T follicular helper cell (primary cell): Measurements from ENCODE around the gene FAM131A.
A peak's percentile ranks its signal among the peaks of the same experiment; 100 is the strongest.

Source experiments
- DNase-seq: peaks from one replicate; pipeline ENCODE4 v3.0.0-alpha.2; 2020; ENCODE audit warnings: low read depth

Gene FAM131A

DNA sequence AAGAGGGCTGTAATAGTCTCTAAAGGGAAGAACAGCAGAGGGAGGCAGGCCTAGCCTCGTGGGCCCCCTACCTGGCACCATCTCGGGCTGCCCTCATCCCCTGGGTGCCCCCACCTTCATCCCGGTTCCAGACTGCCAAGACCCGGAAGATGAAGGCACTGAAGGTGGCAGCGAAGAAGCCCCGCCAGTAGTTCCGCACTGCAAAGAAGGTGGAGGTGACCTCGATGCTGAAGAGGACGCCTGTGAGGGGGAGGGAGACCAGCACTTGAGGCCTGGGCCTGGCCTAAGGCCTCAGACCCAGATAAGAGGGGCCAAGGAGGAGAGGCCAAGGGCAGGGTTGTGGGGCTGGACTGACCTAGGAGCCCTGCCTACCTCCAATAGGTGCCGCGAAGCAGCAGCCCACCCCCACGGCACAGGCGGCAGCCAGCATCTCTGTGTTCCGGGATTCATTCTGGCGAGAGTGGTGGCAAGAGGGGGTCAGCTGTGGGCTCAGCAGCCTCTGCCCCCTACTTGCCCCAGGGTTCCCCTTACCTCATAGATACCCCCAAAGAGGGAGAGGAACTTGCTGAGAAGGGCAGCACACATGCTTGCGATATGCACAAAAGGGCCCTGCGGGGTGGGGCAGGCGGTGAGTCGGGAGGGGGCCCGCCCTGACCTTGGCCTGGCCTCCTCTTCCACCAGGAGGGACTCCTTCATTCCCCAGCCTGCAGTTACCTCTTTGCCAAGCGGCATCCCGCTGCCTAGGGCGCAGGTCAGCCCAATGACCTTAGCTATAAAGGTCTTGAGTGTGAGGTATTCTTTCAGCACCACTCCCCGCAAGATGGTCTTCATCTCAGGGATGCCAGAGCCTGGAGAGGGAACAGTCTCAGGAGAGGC is 20.1 kb downstream of the FAM131A start:
- DNase-seq, result no peak

DNA sequence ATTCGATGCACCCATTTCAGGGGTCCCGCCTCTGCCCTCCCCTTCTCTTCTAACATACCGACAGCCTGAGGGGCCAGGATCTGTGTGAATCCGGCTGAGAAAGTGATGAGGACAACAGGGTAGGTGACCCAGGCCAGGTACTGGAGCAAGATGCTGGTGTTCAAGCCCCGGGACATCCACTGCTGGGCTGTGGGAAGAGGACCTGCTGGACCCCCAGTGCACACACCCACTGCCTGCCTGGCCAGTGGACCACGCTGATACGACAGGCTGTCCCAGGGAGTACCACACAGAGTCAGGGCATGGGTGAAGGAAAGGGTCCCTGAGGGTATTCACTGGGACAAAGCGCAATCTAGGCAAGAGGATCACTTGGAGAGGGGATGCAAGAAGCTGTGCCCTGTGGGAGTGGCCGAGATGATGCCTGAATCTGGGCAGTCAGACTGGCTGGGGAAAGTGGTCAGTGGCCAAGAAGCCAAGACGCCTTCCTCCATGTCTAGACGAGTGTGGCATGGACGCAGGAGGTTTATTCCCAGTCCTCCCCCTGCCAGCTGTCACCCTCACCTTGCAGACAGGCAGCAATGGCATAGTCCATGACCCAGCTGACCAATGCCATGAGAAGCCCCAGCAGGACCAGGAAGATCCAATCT is 20.8 kb downstream of the FAM131A start:
- no peak for DNase-seq

DNA sequence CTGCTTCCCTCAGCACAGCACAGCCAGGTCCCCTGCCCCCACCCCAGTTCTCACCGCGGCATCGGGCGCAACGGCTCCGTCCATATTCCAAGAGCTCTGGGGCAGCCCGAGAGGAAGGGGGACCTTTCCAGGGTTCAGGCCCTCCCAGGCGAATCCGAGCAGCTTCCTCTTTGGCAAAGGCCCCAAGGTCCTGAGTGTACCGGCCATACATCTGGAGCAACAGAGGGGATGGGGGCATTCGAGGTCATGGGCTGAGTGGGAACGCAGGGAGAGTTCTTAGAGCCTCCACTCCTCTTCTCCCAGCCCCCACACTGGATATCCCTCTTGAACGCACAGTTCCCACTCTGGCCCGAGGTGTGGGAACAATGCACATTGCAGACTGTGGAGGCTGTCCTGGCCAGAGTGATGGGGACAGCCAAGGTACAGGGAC is 21.5 kb downstream of the FAM131A start:
- DNase-seq, result no peak

DNA sequence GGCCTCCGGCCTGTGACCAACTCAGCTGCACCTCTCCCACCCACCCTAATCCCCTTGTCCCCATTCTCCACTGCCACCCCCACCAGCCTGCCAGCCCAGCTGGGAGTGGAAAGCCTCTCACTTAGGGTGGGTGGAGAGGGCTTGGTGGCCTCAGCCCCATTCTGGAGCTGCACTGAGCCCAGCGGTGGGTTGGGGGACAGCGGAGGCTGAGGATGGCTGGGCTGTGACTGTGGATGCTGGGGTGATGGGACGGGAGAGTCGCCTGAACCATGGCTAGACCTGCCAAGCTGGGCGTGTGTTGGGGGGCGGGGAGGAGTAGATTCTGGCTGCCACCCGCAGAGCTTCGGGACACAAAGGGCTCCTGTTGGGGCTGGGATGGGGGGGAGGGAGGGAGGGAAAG is 22.2 kb downstream of the FAM131A start:
- DNase-seq, result no peak

DNA sequence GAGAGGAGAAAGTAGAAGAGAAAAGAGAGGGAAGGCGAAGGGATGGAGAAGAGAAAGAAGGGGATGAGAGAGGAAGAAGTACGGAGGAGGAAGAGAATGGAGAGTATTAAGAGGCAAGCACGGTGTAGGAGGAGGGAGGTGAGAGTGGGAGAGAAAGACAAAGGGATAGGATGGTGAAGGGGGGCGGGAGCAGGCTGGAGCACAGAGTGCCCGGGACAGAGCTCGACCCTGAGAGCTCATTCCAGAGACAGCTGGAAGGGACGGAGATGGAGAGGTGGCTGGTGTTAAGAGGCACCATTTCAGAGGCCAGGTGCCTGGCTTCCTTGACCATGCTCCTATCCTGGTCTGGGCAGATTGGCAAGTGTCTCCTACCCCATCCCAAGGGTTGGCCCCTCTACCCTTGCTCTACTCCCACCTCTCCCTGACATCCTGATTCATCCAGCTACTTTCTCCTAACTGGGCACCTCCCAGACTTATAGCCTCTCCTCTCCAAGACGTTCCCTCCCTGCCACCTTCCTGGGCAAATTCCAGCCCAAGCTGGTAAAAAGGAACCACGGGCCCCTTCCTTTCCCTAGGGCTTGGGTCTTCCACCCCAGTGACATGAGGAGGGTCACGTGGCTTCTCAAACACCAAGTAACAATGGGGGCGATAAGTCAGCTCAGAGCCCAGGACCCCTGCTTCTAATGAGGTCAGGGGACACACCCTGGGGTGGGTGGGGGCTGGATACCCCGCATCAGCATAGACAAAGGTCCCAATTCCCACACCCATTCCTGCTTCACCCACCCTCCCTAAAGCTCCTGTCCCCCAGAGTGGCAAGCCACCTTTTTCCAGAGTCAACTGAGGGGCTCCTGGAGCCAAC is 22.9 kb downstream of the FAM131A start:
- no peak for DNase-seq

DNA sequence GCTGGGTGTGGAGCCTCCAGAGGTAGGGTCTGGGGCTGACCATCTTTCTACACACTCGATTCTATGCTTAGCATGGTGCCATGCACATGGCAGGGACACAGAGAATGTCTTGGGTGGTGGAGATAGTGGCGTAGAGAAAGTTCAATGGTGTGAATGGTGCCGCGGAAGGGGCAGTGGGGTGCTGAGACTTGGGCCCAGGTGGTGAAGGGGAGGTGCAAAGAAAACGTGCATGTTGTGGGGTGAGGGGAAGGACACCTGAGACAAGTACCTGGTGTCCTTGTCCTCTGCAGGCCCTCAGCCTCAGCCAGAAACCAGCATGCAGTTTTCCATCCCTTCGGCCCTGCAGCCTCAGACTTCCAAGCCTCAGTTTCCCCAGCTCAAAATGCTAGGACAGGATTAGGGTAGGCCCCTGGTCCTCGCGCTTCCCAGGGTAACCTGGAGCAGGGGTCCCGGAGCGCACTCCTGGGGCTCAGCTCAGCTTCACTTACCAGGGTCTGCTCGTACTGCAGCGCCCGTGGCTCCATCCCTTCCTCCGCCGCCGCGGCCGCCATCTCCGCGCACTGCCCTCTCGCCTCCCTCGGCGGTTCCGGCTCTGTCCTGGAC is 23.6 kb downstream of the FAM131A start:
- no peak for DNase-seq

DNA sequence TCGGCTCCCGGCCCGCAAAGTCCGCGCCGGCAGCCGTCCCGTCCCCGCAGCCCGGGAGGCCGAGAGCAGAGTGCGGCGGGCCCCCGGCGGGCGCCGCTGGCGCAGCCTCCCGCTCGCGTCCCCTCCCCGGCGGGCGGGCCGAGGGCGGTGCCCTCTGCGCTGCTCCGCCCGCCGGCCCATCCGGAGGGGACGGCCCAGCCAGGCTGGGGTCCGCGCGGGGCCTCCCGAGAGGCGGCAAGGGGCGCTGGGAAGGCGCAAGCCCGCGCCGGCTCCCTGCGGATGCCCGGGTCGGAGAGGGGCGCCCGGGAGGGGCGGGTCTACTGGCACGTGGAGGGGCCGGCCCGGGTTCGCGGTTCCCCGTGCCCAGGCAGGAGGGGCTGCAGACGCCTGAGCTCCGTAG is 24.1 kb downstream of the FAM131A start, which contains the start of the genes CLCN2 and POLR2H:
Gene CLCN2, minus strand, starts transcription at position 74 of the 400 bp plus-strand sequence. CDS start 126 bp downstream, outside the sequence.
Gene POLR2H, plus strand, starts transcription at position 179 of the 400 bp plus-strand sequence. CDS start 1,783 bp downstream, outside the sequence.
- no peak for DNase-seq

DNA sequence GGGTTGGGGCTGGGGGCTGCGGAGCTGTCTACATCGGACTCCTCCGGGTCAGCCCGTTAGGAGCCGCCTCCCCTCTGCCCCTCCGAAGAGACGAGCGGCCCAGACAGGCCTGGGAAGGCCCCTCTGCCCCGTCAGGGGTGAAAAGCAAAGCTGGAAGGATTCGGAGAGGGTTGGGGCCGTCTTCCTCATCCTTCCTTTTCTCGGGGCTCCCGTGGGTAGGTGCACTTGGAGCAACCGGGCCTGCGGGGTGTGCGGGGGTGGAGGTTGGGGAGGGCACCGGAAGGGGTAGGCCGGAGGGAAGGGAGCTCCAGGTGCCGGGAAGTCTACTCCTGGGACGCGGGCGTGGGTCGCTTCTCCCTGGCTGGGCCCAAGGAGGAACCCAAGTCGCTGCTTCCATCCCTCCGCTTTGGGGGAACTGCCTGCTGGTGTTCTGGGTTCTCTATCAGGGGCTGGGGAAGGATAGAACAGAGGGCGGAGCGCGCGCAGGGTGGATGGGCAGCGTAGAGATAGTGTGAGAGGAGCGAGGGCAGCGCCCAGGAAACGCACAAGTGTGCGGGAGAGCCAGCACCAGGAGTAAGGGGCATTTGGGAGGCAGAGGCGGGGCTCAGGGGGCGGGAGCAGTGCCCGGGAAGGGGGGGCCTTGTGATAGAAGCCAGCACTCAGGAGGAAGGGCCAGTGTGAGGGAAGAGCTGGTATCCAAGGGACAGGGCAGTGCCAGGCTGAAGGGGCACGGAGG is 24.7 kb downstream of the FAM131A start:
- no peak for DNase-seq

DNA sequence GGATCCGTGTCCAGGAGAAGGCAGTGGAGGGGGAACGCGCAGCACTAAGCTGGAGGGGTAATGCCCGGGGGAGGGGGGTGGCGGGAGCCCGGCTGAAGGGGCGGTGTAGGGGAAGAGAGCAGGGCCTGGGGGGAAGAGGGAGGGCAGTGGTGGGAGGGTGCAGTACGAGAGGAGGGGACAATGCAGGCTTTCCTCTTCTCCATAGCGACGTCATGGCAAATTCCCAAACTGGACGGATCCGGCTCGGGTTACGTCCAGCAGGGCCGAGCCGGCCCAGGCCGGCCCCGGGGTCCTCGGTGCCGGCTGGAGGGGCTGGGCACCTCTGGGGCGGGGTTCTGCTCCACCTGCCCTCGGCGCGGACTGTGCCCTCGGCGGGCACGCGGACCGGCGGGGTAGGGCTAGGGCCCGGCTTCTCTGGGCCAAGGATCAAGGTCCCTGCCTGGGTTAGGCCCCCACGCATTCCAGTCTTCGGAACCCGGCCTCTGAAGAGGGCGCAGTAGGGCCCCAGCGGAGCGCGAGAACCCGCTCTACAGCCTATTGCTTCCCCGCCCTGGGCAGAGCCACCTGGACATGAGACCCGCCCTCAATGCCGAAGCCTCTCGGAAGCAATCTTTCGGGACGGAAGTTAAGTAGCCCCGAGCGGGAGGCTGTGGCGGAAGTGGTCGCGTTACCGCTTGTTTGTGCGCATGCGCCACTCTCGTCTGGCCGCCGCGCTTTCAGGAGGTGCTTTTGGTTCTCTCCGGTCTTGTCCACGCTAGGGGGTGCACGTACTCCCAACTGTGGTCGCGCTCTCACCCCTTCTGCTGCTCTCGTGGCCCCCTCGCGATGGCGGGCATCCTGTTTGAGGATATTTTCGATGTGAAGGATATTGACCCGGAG is 25.5 kb downstream of the FAM131A start:
- DNase-seq, result peak; percentile 82

DNA sequence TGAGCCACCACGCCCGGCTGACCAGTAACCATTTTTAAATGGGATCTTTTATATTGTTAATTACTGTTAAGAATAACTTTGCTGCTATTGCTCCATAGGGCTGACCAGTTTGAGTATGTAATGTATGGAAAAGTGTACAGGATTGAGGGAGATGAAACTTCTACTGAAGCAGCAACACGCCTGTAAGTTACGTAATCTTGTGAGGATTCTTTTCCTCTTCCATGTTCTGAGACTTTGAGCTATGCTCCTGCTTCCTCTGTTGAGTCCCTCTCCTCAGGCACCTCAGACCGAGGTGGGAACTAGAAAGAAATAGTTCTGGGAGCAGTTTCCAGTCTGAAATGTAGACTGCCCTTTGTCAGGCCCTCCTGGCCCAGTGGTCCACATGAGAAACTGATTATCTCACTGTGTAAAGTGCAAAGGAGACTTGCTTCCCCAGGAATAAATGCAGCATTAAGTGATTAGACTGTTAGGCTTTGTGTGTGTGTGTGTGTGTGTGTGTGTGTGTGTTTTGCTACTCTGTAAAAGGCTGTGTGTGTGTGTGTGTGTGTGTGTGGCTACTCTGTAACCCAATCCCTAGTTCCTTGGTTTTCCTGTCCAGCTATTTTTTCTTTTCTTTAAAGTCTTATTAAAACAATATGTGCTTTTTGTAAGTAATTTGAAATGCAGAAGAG is 29.4 kb downstream of the FAM131A start:
- DNase-seq, result no peak

DNA sequence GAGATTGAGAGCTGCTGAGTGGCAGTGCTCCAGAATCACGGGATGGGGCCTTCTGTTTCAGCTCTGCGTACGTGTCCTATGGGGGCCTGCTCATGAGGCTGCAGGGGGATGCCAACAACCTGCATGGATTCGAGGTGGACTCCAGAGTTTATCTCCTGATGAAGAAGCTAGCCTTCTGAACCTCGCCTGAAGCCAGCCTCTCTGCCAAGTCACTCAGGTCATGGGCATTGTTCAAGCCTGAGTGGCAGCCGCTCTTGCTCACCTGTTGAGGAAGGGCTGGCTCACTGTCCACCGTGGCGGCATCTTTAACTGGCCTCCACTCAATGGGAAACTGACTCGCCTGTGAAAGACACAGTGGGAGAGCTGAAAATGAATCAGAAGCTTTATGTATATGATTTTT is 30.7 kb downstream of the FAM131A start:
- DNase-seq, result no peak

DNA sequence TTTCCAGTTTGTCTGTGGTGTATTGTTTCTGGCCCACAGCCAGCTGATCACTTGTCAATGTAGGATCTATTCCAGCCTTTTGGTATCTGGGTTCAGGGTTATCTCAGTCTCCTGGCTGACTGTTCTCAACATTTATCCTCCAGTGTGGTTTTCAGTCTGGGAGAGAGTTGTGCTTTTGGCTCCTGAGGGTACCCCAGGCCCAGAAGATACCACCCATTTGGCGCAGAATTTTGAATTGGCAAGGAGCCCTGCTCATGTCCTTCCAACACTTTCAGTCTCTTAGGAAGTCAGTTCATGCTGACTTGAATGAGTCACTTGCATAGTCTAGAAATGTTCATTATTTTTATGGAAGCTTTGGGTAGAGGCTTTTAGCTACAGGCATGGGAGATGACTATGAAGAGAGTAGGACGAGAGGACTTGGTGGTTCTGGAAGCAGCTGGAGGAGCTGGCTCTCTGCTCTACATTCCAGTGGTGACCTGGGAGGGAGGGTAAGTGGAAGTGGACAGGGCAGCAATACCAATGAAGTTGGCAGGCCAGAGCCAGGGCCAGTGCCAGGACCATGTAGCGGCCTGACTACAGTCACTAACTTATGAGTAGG is 31.3 kb downstream of the FAM131A start:
- DNase-seq, result no peak

DNA sequence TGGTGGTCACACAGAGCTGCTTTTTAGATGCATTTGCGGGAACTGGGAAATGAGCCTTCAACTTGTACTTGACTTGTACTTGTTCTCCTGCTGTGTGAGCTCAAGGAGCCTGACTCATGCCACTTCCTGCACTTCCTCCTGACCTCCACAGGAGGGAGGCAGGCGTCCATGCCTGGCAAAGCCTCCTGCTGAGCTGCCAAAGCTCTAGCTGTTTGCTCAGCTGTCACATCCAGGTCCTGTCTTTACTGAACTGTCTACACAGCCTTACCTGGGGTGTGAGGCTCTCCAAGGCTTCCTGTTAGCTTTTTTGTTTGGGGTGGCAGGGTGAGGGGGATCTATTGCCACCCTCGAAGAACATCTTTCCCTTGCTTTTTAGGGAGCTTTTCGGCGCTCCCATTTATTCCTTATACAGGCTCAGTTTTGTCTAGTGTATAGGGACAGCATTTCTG is 34.2 kb downstream of the FAM131A start:
- DNase-seq, result peak; percentile 40

DNA sequence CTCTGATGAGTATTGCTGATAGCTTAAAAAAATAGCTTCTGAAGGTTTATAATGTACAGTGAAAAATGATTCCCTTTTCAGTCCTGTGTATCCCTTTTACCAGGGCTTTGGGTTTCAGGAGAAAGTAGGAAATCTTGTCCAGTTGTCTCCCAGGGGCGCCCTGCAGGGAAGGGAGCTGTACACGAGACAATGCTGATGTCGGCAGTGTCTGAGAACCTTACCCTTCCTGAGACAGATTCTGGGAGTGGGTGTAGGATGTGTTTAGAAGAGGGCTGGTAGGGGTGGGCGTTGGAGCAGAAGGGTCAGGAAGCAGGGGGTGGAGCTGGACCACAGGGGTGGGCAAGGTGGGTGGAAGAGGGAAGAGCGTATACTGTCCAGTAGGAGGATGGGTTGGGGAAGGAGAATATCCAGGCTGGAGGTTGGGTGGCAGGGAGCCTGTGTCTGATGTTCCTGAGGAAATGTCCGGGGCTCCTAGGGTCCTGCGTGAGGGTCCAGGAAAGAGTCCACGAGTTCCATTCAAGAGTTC is 35.0 kb downstream of the FAM131A start:
- DNase-seq, result no peak

DNA sequence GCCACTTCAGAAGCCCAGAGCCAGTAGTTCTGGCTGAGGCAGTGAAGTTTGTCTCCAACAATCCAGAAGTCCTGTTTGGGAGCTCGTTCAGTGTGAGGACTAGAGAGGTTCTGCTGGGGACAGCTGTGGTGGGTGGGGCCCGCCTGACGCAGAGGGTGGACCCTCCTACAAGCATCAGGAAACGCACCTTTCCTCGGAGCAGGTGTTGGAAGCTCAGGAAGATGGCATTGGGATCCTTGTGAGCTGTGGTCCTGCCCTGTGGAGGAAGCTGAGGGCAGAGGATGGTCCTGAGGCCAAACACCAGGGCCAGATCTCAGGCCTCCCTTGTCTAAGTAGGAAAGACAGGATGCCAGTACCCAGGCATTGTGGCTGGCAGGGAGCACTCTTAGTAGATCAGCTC is 35.5 kb downstream of the FAM131A start:
- no peak for DNase-seq

DNA sequence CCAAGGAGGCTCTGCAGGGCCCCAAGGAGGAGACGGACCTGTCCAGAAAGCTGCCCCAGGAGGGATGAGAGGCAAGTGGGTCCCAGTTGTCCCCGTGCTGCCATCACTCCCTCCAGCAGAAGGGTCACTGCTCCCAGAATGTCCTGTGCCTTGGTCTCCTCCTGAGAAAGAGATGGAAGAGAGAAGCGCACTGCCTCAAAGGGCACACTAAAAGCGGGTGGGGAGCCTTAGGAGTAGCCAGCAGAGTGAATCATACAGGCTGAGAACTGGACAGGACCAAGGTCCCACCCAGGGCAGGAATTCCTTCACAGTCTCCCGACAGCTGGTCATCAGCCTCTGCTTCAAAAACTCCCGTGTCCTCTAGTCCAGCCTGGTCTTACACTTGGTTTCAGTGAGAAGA is 36.0 kb downstream of the FAM131A start:
- DNase-seq, result no peak

DNA sequence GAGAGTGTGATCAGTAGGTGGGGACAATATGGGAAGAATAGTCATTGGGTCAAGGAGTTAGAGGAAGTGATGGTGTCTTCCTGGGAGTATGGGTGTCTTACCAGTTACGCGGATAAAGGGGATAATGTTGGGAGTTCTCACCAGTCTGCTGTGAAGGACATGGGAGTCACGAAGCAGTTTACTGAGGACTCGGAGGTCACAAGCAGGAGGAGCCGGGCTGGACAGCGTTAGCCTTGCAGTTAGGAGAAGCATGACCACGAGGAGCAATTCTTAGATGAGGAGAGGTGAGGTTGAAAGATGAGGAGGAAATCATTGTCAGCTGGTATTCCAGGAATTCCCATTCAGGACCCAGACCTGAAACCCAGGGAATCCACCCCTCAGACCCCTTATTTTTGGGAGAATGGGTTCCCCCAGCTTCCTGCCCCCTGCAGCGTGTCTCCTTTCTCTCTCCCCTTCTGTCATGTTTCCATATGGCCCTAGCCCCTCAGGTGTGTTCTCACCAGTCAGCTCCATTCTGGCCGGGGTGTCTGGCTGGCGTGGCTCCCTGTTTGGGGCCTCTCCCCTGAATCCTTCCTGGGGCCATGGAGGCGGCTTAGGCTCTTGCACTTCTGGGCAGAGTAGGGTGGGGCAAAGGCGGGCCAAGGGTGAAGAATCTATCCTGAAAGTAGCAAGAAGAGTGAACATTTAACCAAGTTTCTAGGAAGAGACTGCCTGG is 38.5 kb downstream of the FAM131A start:
- DNase-seq, result no peak

DNA sequence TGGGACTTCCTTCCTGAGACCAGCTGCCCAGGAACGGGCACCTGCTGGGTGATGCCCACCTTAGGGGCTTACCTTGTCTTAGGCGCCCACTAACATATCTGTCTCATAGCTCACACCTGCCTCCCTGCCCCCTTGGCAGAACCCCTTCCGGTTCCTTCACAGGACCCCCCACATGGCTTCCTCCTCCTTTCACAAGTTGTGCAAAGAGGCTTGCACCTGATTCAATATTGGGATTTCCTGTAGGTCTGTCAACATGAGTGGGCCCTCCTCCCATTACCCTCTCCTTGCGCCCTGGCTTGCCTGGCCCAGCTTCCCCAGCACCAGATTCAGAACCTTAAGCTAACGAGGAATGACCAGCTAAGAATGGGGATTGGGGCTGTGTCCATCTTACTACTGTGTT is 40.0 kb downstream of the FAM131A start:
- no peak for DNase-seq
